ENCODE data around the gene MTCP1.

GRCh38 chrX:155022585-155022984 lies 48.4 kb downstream of the MTCP1 start, which contains the start of gene F8:
- TF ChIP-seq CTCF (IDR thresholded peaks at IDR 0.05), result no peak
- TF ChIP-seq POLR2AphosphoS5 (IDR thresholded peaks at IDR 0.05; ENCODE audit: low read depth, low read length), result no peak
- TF ChIP-seq TCF7L2 (IDR thresholded peaks at IDR 0.05; ENCODE audit: low read depth, low read length), result no peak
- no peak for TF ChIP-seq REST (IDR thresholded peaks at IDR 0.05; ENCODE audit: insufficient read depth in 1 of 2, low read depth in 2 of 2, low read length in 1 of 2)
- no peak for TF ChIP-seq SIN3A (IDR thresholded peaks at IDR 0.05; ENCODE audit: borderline replicate concordance, insufficient read depth, low read depth, low read length)

All from Panc1 (cell line).